HG03354 (cell line): ENCODE results near the gene TSPAN12.
A peak's percentile ranks its signal among the peaks of the same experiment; 100 is the strongest.
"Not testable (repeated sequence)": the region's sequence is repeated elsewhere in the genome, so short reads cannot be mapped to it uniquely, and the experiment has no call there.

ENCODE experiments used
- ATAC-seq: cut with Tn5 transposase; IDR thresholded peaks from one replicate; pipeline ENCODE4 v1.9.1; 2021; ENCODE audit warnings: mild to moderate bottlenecking; ENCODE audit not compliant: unreplicated experiment, poor library complexity, severe bottlenecking

The TSPAN12 gene

GRCh38 chr7:120857588-120858573 lies at the start of gene TSPAN12:
TSPAN12 (minus strand) TSS chr7:120858144; CDS start chr7:120856763, 1,381 bp downstream.
- ATAC-seq, result peak; percentile 85

- ATAC-seq, result peak; percentile 76
Measured at GRCh38 chr7:120898715-120899499, 41.0 kb upstream of the TSPAN12 start.

DNA sequence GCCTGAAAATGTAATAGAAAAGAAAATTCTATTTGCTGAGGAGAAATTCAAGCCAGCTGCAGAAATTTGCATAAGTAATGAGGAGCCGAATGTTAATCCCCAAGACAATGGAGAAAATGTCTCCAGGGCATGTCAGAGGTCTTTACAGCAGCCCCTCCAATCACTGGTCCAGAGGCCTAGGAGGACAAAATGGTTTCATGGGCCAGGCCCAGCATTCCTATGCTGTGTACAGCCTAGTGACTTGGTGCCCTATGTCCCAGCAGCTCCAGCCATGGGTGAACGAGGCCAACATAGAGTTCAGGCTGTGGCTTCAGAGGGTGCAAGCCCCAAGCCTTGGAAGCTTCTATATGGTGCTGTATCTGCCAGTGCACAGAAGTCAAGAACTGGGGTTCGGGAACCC lies 37.3 kb upstream of the TSPAN12 start:
- not testable (repeated sequence) for ATAC-seq

GRCh38 chr7:120885602-120886001 lies 27.7 kb upstream of the TSPAN12 start:
- not testable (repeated sequence) for ATAC-seq

GRCh38 chr7:120877701-120878100 lies 19.8 kb upstream of the TSPAN12 start:
- no peak for ATAC-seq

GRCh38 chr7:120876922-120877321 lies 19.0 kb upstream of the TSPAN12 start:
- ATAC-seq, result no peak

- no peak for ATAC-seq
Measured at GRCh38 chr7:120874722-120875121, 16.8 kb upstream of the TSPAN12 start.

DNA sequence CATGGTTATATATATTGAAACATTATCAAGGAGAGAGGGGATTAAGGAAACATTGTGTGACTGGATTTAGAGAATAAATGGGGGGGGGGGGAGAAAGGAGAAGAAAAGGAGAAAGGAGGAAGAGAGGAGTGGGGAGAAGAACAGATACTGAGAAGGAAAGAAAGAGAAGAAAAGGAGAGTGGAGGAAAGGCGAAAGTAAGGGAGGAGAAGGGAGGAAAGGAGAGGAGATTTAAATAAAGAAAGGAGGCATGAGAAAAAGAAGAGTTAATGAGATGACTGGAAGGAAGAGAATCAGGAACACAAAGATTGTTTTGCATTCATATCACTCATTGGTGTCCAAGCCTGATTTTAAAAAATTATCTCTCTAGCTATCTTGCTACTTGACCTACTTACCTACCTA lies 16.1 kb upstream of the TSPAN12 start:
- ATAC-seq, result no peak

GRCh38 chr7:120873401-120873800 lies 15.5 kb upstream of the TSPAN12 start:
- ATAC-seq, result no peak

DNA sequence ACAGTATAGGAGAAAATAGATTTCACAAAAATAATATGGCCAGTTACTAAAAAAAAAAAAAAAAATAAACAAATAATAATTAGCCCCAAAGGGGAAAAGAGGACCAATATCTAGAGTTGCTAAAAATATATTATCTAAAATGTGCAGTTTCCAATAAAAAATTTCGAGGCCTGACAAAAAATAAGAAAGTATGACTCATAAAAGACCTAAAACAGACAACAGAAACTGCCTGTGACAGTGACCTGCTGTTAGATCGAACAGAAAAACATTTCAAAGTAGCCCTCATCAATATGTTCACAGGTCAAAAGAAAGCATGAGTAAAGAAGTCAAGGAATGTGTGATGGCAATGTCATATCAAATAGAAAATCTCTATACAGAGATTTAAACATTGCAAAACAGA lies 11.8 kb upstream of the TSPAN12 start:
- peak; percentile 74 for ATAC-seq

DNA sequence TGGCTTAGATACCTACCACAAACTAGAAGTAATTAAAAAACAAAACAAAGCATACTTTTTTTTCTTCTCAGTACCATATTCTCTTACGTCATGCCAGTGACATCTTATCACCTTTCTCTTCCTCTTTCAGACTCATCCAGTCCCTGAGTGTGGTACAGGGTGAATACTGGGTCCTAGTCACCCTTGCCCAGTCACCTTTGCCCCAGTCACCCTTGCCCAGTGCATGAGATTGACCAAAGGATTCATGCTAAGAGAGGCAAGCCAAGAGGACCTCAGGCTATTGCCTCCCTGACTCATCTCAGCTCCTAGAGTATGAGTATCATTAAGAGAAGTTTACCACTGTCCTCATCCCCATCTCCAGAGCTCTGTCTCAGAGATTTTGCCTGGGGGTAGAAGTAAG lies 10.0 kb upstream of the TSPAN12 start:
- ATAC-seq, result peak; percentile 62

DNA sequence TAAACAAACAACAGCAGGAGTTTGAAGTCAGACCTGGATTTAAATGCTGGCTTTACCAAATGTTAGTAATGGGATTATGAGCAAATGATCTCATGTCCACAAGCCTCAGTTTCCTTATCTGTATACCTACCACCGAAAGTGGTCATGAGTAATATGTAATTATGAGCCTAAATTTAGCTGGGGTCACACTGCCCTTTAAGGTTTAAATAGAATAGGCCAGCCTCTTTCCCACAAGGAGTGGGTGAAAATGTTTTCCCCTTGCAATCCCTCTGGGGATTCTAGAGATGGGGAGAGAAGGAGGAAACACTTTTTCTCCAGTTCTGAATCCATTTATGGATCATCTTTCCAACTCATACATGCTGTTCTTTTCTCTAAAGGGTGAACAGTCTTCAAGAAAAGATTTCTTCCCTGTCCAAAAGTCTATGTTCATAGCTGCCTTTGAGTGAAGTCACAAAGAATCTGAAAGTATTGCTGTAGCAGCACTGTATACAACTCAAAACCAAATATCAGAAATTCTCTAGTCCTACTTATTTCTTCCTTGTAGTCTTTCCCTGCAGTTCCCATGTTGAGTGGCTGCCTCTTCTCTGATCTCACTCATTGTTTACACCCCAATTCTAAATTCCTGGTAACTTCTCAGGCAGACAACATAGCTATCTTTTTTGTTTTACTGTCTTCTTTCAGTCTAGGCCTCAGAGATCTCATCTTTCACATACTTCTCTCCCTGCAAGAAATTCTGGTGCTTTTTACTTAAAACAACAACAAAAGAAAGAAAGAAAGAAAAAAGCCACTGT lies 7.4 kb upstream of the TSPAN12 start:
- ATAC-seq, result no peak

- ATAC-seq, result no peak
Measured at GRCh38 chr7:120864141-120864900, 6.4 kb upstream of the TSPAN12 start.

- ATAC-seq, result no peak
Measured at GRCh38 chr7:120862987-120863590, 5.1 kb upstream of the TSPAN12 start.

DNA sequence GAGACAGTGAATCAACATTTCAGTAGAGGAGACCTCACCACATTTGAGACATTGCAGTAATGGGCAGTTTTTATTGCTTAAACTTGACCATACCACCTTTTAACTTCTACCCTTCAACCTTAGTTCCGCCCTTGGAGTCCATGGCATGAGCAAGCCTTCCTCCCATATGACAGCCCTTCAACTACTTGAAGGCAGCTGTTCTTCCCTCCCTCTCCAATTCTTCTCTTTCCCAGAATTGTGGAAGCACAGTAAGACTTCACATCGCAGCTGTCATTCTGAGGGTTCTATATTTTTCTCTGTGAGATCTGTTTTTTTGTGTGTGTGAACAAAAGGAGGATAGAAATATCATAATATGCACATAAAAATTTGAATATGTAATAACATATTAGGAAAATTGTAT lies 2.2 kb upstream of the TSPAN12 start:
- ATAC-seq, result no peak

DNA sequence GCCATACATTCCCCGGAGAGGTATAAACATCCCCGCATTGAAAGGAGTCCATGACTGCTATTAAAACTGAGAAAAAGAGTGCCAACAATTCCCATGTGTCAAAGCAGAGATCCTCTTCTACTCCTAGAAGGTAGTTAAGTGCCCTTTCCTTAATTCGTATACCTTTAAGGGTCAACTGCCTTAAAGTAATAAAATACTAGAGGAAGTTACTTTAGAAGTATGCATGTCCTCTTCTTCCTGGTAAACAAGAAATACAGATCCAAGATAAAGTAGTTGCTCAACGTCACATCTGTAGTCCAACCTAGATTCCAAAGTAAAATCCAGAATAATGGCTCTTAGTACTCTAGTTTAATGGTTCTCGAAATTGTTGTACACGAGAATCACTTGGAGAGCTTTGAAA lies 1.5 kb upstream of the TSPAN12 start:
- ATAC-seq, result no peak

DNA sequence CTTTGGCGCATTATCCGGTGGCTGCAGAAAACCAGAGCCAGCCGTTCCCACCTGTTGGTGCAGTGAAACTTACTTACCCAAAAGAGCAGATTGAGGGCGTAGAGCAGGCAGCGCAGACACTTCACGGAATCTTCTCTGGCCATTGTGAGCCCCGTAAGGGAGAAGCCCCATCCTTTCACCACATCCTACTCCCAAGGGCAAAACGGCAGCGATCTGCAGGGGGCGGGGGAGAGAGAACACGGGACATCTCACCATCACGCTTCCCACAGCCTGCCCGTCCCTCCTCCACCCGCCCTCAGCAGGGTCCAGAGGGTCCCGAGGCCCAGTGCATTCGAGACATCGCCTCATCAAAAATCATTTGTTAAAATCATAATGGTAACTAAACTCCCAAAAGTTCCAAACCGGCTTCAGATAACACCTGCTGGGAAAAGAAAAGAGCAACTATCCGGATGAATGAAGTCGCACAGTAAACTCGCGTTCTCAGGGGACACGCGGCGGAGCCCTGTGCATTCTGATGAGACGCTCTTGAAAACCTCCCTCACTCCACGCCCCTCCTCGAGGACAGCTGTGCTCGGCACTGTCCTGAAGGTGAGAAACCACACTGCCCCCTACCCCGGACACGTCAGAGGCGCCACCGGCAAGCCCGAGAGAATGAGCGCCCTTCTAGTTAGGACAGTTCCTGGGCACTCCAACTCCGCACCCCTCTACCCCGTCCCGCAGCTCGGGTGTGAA lies 1.2 kb downstream of the TSPAN12 start:
- ATAC-seq, result peak; percentile 79

GRCh38 chr7:120856198-120856597 lies 1.7 kb downstream of the TSPAN12 start:
- ATAC-seq, result no peak
